Brain microvascular endothelial cell (primary cell): ENCODE data around the gene GATA2.

Source experiments
- DNase-seq: peaks from one replicate; pipeline ENCODE4 v3.0.0-alpha.2; 2020
- H3K27ac ChIP-seq: fragments of 250-450 bp; sonication (Bioruptor Pico); 2 replicates; pipeline ENCODE4 v1.5.1; 2020; ENCODE audit warnings: mild to moderate bottlenecking, moderate library complexity
- H3K27me3 ChIP-seq: fragments of 250-450 bp; sonication (Bioruptor Pico); replicated peaks from 2 replicates; pipeline ENCODE4 v1.5.1; 2020; ENCODE audit warnings: mild to moderate bottlenecking
- H3K36me3 ChIP-seq: fragments of 250-450 bp; sonication (Bioruptor Pico); replicated peaks from 2 replicates; pipeline ENCODE4 v1.5.1; 2020; ENCODE audit warnings: mild to moderate bottlenecking
- H3K4me3 ChIP-seq: 2 replicates; pipeline ENCODE4 v1.5.1; 2011; ENCODE audit warnings: low read depth, mild to moderate bottlenecking, control low read depth, low read length, moderate library complexity
- in situ Hi-C: cut with HindIII; loops from 2 replicates; pipeline ENCODE4 v1.10.0; 2017; ENCODE audit warnings: low sequenced_read_pairs, low pct_ligation_motif_present
- TF ChIP-seq, protein P1 (sequence below): IDR thresholded peaks from 2 replicates; pipeline ENCODE4 v1.5.1; 2011; ENCODE audit warnings: low read depth, mild to moderate bottlenecking, moderate library complexity, low read length, control low read depth, inconsistent platforms; ENCODE audit errors: missing control alignments

The GATA2 gene

GRCh38 chr3:128515967-128516366, 23.0 kb upstream of the GATA2 start:
- Histone ChIP-seq H3K4me3 (no peak overlapping the region), H3K27me3 (peaks cover 11% of the 10 kb centered on the region), H3K27ac (no peak overlapping the region), H3K36me3 (no peaks in the 10 kb centered on the region)
- in situ Hi-C loops, result no loop called here
- TF ChIP-seq, protein P1, sequence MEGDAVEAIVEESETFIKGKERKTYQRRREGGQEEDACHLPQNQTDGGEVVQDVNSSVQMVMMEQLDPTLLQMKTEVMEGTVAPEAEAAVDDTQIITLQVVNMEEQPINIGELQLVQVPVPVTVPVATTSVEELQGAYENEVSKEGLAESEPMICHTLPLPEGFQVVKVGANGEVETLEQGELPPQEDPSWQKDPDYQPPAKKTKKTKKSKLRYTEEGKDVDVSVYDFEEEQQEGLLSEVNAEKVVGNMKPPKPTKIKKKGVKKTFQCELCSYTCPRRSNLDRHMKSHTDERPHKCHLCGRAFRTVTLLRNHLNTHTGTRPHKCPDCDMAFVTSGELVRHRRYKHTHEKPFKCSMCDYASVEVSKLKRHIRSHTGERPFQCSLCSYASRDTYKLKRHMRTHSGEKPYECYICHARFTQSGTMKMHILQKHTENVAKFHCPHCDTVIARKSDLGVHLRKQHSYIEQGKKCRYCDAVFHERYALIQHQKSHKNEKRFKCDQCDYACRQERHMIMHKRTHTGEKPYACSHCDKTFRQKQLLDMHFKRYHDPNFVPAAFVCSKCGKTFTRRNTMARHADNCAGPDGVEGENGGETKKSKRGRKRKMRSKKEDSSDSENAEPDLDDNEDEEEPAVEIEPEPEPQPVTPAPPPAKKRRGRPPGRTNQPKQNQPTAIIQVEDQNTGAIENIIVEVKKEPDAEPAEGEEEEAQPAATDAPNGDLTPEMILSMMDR, result no peak
- DNase-seq, result no peak

- no peak for DNase-seq
- TF ChIP-seq, protein P1, result no peak
- no peaks in the 10 kb centered on the region for H3K36me3 ChIP-seq
- H3K4me3 ChIP-seq, result no peak overlapping the region
- H3K27me3 ChIP-seq, result no peaks in the 10 kb centered on the region
- in situ Hi-C loops, result no loop called here
- H3K27ac ChIP-seq, result no peak overlapping the region
Measured at GRCh38 chr3:128508852-128509251, 15.9 kb upstream of the GATA2 start.

GRCh38 chr3:128506754-128507153, 13.8 kb upstream of the GATA2 start:
- DNase-seq, result no peak
- no peak overlapping the region for H3K4me3 ChIP-seq
- H3K36me3 ChIP-seq, result no peaks in the 10 kb centered on the region
- no peak overlapping the region for H3K27ac ChIP-seq
- H3K27me3 ChIP-seq, result no peaks in the 10 kb centered on the region
- in situ Hi-C loops, result no loop called here
- TF ChIP-seq, protein P1, result no peak

GRCh38 chr3:128505771-128506170, 12.8 kb upstream of the GATA2 start:
- no peak overlapping the region for H3K27ac ChIP-seq
- DNase-seq, result no peak
- H3K36me3 ChIP-seq, result no peaks in the 10 kb centered on the region
- no peaks in the 10 kb centered on the region for H3K27me3 ChIP-seq
- TF ChIP-seq, protein P1, result no peak
- in situ Hi-C loops, result no loop called here
- H3K4me3 ChIP-seq, result no peak overlapping the region

DNA sequence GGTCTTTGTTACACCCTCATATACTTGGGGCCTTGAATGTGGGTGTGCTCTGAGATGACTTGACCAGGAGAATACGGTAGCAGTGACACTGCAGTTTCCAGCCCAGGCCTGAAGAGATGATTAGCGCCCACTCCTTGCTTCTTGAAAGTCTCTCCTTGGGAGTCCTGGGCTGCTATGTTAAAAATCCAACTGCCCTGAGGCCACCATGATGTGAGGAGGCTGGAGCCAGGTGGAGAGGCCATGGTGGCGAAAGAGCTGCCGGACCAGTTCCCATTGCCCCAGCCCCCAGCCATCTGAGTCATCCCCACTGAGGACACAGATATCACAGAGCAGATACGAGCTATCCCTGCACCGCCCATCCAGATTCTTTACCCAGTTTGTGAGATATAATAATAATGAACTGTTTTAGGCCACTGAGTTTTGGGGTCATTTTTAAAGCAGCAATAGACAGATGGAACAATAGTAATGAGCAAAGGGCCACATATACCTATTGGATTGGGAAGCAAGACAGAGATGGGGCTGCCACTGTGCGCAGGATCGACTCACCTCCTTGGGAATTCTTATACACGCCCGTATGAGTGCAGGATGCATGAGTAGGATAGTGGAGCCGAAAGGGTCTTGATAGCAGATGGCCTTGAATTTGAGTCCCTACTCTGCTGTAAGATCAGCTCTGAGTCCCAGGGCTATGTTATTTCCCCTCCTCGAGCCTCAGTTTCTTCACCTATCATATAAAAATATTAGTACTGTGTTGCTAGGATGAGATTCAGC, 12.1 kb upstream of the GATA2 start:
- Histone ChIP-seq H3K36me3 (no peaks in the 10 kb centered on the region), H3K27ac (no peak overlapping the region), H3K27me3 (no peaks in the 10 kb centered on the region), H3K4me3 (no peak overlapping the region)
- TF ChIP-seq, protein P1, result no peak
- in situ Hi-C loops, result no loop called here
- DNase-seq, result no peak

GRCh38 chr3:128504533-128504915, 11.5 kb upstream of the GATA2 start:
- TF ChIP-seq, protein P1, result no peak
- no peak overlapping the region for H3K27ac ChIP-seq
- in situ Hi-C loops, result no loop called here
- DNase-seq, result no peak
- H3K36me3 ChIP-seq, result no peaks in the 10 kb centered on the region
- no peaks in the 10 kb centered on the region for H3K27me3 ChIP-seq
- no peak overlapping the region for H3K4me3 ChIP-seq
